HG03469 (cell line): Measurements from ENCODE around the gene KIF6.
A peak's percentile ranks its signal among the peaks of the same experiment; 100 is the strongest.

ENCODE experiments used
- ATAC-seq: cut with Tn5 transposase; IDR thresholded peaks from one replicate; pipeline ENCODE4 v1.9.1; 2021; ENCODE audit warnings: mild to moderate bottlenecking, moderate library complexity, moderate number of reproducible peaks; ENCODE audit not compliant: unreplicated experiment

Gene KIF6

DNA sequence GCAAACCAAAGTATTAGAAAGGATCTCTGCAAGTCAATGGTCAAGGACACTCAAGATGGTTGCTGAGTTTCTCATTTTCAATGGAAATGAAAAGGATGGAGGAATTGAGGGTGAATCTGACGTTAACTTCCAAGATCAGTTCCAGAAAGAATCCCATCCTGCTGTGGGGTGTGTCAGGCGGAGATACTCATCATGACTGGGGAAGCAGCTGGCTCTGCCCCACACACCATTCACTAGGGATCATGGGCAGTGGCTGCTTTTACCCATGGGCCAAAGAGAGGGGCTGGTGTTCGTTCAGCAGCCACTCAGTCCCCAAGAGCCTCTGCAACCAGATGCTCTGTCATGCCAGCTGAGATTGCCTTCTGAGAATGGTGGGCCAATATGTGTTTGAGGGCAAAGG is 300.4 kb downstream of the KIF6 start:
- ATAC-seq = no peak

DNA sequence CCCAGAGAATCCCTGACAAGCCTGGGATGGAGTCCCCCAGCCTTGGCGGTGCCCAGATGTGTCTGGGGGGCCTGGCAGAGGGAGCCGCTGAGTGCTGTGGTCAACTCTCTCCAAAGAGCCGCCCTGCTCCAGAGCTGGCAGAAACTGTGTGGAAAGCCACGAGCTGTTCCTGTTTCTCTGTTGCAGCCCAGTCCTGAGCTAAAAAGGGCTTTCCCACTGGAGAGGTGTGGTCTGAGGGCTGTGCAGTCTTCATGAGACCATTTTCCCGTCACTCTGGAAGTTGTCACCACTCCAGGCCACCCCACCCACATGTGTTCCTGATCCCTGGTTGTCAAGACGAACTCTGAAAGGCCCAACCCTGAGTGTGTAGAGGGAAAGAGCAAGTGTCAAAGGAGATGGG is 303.0 kb downstream of the KIF6 start:
- ATAC-seq = no peak

DNA sequence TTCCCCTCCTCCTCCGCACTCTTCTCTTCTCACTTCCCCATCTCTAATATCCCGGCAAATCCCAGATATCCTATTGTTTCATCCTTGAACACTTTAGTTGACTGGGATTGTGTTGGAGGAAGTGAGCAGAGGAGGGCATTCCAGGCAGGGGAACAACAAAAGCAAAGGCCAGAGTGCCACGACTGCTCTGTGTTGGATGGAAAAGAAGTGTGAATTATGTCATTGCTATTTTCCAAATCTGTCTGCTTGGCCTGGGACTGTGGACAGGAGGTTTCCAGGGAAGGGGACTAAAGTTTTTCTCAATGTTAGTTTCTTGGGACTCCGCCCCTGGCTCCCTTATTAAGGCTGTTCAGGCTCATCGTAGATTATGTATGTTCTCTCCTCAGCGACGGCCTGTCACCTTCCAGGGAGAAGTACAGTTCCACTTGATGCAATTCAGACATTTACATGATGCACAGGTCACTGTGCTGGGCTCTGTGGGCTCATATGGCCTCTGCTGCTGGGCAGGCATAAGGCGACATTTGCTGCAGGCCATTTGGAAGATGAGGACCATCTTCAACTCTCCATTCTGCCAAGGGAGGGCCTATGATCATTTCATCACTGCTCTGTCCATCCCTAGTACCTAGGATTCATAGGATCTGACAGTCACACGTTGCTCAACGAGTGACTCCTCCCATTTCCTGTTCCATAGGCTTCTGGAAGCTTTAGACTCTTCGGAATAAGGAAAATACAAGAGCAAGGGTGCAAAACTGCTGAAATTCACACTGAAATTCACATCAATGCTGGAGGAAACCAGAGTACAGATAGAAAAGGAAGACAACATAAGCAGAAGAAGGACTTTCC is 303.6 kb downstream of the KIF6 start:
- ATAC-seq = no peak

DNA sequence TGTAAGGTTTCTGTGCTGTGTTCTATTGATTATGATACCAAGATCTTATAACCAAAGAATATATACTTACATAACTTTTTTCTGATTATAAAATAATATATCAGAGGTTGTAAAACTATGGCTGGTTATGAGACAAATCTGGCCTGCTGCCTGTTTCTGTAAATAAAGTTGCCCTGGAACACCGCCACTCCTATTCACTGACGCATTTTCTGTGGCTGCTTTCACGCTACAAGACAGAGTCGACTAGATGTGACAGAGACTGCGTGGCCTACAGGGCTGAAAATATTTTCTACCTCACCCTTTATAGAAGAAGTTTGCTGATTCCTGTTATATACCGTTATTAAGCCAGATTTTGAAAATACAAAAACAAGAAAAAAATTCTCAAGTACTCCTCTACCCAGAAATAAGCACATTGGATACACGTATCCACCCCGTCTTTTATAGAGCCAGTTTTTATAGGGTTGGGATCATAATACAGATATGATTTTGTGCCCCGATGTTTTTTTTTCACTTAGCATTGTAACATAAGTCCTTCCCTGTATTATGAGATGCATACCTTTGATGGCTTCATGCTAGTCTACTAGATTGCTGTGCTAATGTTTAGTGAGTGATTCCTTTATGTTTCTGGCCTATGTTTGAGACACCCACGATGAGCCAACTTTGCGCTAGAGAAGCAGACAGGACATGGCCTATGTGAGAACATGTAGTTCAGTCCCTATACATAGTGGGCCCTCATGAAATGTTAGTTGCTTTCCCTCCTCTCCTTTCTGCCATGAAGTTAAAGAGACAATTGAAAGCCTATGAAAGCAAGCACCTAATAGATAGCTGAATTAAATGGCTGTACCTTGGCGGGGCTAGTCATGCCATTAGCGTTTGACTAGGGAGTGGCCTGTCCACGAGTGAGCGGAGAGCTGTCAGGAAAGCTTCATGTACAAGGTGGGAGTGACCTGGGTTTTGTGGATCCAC is 304.6 kb downstream of the KIF6 start:
- no peak for ATAC-seq

DNA sequence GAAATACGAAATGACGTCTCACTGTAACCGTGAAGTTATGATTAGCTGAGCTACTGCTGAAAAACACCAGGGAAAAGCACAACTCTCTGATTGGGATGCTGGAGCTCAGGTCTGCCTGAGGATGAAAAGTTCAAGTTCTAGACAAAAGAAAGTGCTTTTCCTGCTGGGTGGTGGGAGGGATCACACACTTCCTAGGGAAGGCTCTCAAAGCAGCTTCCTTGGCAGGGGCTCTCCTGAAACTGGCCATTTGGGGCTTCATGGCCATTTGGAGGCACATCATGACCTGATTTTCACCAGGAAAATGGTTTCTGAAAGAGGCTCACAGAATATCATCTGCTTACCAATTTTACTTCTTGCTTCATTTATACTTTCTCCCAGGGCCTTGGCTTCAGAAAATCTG is 305.6 kb downstream of the KIF6 start:
- ATAC-seq = no peak

DNA sequence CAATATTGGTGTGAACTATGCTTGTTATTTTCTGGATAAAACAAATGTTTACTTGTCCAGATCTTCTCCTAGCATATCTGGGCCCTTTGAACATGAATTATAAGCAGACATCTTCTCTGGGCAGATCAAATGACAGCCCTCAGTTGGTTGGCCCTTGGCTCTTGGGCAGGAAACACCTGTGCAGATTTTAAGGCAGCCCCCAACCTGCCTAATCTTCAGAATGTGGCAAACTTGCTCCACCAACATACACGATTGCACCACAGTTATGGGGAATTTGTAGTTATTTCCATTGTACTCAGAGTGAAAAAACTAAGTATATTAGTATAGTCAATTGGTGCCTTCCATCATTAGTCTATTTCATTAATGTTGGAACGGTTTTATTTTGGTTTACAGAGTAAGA is 307.8 kb downstream of the KIF6 start:
- ATAC-seq = no peak

DNA sequence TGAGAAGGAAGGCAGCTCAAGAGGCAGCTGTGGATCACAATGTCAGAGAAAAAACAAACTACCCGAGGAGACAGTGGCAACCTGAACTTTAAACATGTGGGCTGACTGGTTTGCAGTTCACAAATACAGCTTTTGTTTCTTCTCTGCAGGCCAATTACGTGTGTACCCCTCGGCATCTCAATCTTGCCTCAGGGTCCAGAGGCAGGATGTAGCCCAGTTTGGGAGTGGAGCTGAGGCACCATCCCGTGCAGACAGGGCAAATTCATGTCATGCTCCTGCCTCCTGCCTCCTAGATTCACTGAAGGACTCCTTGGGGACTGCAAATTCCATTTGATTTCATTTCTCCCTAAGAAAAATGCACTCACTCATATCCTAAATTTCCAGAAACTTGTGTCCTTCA is 308.5 kb downstream of the KIF6 start:
- no peak for ATAC-seq

DNA sequence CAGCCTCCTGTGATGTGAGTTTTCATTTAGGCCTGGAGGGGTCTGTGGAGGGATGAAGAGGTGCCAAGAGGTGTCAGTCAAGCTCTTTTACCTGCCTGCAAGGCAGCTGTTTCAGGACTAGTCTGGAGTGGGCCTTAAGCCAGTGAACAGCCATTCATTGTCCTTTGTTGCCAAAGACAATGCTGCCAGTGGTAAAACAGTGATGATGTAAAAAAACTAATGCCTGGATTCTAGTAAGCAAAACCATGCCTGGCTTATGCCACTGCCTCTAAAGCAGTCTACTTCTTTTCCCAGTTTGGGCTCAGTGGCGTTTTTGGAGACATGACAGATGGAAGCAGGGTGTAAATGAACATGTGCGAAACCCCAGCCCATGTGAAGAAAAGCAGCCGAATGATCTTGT is 309.2 kb downstream of the KIF6 start:
- no peak for ATAC-seq

DNA sequence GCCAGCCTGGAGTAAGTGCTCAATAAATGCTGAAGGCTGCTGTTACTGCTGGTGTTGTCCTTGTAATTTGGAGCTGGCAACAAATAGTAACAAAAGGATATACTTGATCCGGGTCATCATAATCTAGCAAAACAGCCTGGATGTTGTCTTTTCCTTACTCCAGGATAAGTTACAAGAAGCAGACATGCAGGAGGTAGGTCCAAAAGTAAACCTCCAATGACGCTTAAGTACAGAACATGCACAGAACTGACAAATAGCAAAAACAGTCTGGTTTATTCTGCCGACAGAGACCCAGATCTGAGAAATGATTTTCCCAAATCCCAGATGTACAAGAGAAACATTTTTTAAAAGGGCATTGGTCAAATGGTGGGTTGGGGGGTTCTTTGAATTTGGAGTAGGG is 309.7 kb downstream of the KIF6 start:
- no peak for ATAC-seq

DNA sequence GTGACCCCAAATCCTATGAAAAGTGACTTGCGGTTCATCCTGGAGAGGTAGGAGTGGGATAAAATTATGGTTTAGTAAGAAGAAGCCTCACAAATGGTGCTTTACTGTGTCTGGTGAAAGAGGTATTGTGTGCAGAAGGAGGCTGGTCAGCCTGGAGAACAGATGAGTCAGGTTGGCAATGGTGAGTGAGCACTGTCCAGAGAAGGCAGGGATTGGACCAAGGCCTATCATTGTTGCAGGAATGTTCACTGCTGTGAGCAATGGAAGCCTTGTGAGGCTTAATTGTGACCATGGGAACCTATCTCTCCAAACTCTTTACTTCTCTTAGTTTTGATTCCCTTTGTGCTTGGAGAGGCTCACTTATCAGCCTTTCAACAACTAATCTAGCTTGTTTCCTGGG is 313.7 kb downstream of the KIF6 start:
- ATAC-seq = no peak

DNA sequence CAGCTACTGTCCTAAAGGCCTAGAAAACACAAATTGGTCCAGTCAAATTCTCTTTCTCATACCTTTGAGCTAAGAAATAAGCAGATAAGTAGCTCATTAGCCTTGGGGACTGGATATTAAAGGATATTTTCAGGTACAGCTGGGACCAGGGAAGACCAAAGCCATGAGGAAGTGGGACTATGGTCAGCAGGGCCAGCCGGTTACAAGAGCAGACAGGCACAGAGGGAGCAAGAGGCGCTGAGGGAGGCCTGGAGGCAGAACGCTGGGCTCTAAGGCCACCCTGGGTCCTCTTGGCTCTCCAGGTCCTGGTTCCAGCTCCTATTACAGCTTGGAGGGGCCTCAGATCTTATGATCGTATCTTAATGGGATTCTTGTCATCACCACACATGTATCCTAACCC is 314.2 kb downstream of the KIF6 start:
- no peak for ATAC-seq

DNA sequence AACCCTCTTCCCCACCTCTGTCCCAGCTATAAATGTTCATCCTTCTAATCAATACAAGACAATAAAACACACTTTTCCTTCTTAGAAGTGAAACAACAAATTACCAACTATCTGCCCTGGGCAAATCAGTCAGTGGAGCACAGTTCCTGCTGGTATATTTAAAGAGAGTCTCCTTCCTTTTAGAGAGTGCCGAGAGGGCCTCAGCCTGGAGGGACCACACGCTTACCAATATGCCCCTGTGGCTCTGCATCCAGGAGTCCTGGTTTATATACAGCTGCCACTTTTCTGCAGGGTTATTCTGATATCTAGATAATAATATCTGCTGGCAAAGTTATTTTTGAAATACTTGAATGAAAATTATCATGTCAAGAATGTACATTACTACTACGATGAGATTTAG is 315.3 kb downstream of the KIF6 start:
- no peak for ATAC-seq

DNA sequence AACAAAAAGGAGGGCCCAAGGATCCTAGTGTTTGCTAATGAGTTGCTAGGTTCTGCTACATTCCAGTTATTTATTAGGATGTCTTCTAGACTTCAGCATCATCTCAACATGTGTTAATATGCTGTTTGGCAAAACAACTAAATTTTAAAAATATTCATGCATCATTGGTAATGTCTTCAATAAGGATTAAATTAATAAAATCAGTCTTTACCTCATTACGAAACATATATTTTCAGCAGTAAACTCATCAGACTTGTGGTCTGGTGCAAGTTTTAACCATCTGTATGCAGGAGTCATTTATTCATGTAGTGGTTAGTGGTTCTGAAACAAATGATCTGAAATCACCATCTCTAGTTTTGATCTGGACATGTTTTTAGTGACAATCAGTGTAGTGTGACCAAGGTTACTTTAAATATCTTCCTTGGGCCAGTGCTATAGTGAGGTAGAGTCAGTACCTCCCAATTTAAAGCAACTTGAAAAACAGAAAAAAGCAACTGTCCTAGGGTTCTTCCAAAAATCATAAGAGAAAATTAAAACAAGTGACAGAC is 317.7 kb downstream of the KIF6 start:
- ATAC-seq = peak; percentile 84

DNA sequence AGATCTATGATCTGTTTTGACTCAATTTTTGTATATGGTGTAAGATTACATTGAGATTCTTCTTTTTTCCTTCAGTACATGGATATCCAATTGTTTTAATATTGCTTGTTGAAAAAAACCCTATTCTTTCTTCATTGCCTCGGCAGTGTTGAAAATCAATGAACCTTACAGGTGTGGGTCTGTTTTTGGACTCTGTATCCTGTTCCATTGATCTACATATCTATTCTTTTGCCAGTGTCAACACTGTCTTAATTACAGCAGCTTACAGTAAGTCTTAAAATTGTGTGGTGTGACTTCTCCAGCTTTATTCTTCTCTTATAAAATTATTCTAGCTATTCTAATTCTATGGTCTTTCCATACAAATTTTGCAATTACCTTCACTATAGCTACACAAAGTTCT is 320.9 kb downstream of the KIF6 start:
- ATAC-seq = no peak

DNA sequence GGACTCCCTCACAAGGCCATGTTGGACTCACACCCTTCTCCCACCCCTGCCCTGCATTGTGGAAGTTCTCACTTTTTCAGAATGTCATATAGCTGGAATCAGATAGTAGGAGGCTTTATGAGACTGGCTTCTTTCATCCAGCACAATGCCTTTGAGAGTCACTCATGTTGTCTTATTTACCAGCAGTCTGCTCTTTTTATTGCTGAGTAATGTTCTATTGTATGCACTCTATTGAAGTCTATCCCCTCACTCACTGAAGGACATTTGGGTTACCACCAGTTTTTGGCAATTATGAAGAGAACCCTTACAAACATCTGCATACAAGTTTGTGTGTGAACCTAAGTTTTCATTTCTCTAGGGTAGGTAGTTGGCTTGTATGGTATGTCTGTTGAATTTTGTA is 321.9 kb downstream of the KIF6 start:
- ATAC-seq = no peak

DNA sequence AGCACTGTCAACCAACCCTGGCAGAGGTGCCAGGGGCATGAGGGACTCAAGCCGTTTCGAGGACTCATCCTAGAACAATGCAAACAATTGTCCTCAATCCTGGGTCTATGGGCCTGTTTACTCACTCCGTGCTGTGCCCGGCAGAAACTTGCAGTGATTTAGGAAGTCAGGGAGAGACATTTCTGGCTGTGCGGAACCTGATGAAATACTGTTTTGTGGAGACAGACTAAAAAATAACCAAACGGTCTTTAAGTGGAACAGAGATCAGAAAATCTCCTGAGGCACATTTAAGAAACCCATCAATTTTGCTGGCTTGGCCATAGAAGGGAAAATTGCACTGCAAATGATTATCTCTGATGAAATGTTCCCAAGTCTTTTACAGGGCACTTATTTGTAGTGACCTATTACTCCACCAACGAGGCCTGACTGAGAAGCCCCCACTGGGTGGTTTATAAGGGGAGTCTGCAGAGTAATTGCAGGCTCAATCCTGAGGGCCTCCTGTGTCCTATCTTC is 322.9 kb downstream of the KIF6 start:
- ATAC-seq = no peak

DNA sequence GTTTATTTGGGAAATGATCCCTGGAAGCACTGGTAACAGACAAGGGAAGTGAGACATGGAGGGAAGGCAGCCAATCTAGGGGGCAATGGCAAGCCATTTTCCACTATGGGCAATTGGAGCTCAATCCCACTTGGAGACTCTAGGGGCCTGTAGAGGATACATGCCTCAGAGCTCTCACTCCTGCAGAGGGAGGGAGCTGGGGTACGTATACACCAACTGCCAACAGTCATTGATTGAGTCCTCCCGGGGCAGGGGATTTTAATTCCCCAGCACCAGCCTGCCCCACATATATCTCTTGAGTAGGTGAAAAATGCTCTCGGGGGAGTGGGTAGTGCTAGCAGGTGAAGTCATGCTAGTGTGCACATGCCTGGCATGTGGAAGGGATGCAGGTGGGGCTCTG is 323.8 kb downstream of the KIF6 start:
- ATAC-seq = no peak

DNA sequence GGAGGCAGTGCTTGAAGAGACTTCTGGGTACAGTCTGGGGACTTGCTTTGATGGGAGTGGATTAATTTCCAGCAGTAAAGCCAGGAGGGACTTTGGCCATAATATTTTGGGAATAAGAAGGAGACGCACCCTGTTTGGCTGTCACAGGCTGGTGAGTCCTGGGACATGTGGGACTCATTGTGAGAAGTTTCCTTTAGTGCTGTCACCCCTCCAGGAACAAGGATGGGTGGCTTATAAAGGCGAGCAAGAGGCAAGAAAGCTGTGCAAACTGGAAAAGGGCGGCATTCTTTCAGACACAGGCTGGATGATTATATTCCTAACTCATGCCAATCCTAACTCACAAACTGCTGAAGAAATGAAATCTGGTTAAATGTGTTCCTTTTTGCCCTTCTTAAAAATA is 325.2 kb downstream of the KIF6 start:
- ATAC-seq = no peak

DNA sequence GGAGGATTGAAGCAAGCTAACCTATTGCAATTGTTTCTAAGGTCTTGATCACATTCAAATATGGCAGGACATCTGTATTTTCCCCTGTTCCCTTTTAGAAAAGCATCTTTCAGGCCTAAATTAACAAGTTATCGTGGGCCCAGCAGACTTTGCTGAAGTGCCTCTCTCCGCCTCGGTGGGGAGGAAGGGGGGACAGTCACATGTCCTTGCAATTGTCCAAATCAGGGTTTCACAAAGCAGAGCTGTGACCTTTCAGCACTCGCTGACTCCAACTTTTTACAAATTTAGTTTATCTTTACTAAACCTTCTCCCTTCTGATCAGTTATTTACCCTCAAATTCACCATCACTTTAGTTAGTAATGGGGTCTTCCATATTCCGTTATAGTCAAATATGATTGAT is 328.4 kb downstream of the KIF6 start:
- ATAC-seq = no peak

DNA sequence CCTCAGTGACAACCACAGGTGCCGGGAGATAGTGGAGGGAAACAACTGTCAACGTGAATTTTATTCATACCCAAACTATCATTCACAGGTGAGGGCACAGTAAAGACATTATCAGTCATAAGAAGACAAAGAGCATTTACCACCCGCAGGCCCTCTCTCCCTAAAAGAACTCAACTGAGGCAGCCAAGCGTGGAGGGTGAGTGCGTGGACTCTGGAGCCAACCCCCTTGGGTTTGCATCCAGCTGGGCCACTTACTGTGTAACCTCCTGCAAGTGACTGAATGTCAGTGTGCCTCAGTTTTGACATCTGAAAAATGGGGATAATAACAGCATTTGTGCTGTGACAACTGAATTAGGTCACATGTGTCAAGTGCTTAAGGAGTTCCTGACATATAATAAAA is 332.1 kb downstream of the KIF6 start:
- no peak for ATAC-seq

DNA sequence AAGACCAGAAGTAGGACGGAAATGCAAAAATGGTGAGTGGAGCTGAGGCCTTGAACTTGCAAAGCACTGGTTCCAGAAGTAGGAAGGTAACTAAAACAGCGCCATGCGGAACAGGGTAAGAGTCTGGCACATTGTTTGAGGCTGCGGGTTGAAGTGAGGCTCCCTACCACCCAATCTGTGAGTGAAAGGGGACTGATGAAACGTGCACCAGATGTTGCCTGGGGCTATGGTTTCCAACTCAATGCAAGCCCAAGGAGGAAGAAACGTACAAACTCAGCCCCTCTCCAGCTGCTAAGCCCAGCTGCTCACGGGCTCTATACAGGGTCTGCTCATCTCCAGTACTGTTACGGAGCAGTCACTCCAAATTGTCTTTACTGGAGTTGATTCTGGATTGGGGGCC is 334.0 kb downstream of the KIF6 start:
- no peak for ATAC-seq

DNA sequence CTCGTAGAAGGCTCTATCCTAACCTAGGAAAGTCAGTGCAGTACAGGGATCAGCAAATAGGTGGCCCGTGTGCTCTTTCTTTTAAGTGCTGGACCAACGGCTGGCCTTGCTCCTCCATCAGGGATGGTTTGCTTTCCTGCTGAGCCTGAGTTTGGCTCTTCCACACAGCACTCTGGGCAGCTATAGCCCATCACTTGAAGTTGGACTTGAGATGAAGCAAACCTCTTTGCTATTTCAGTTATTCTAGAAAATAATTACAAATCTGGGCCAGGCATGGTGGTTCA is 335.8 kb downstream of the KIF6 start:
- no peak for ATAC-seq
